AG04450 (cell line): ENCODE results near the gene OLFM4. TPM values are rescaled to one million over a fixed set of nuclear protein-coding genes. Genes with fewer than 3 reads are reported as not detected.

Source experiments
- CTCF ChIA-PET: fragments of 300-600, 350-600 bp; formaldehyde crosslinking; extraction: SDS; loops from one replicate; lab custom pipeline; 2022; ENCODE audit warnings: antibody characterized with exemption, inconsistent platforms; lab: Charles Lee
- POLR2A ChIA-PET: fragments of 350-600 bp; formaldehyde crosslinking; extraction: SDS; loops from one replicate; lab custom pipeline; 2021; ENCODE audit warnings: antibody characterized with exemption, inconsistent platforms; lab: Yijun Ruan, JAX
- DNase-seq: peaks from one replicate; pipeline ENCODE4 v3.0.0-alpha.2; 2011; ENCODE audit warnings: low read depth, low spot score
- H3K27ac ChIP-seq: one replicate; pipeline ENCODE4 v1.5.1; 2012; ENCODE audit warnings: low read depth, low read length, control low read depth
- H3K27me3 ChIP-seq: one replicate; pipeline ENCODE4 v1.6.0; 2012; ENCODE audit warnings: low read length; ENCODE audit not compliant: control insufficient read depth, insufficient read depth
- H3K4me3 ChIP-seq: 2 replicates; pipeline ENCODE4 v1.5.1; 2011; ENCODE audit warnings: mild to moderate bottlenecking, low read depth, low read length, control low read depth
- H3K9me3 ChIP-seq: 2 replicates; pipeline ENCODE4 v1.5.1; 2012; ENCODE audit warnings: low read length; ENCODE audit not compliant: control insufficient read depth, insufficient read depth
- CTCF ChIP-seq: IDR thresholded peaks from 2 replicates; pipeline ENCODE4 v1.5.1; 2011; ENCODE audit warnings: low read depth, low read length, control low read depth, inconsistent platforms
- polyA plus RNA-seq: library from polyadenylated mRNA; depleted of rRNA; stranded (reverse); fragments of >200 nt; gene quantifications from 2 replicates; pipeline ENCODE4 v1.2.3, GENCODE V29; 2011

The OLFM4 gene
- polyA plus RNA-seq, 1 experiment, result not detected

GRCh38 chr13:53073711-53074110, 45.1 kb downstream of the OLFM4 start:
- ChIA-PET POLR2A (no interaction called here), CTCF (no interaction called here)
- H3K27ac ChIP-seq, result no peak overlapping the region
- no peaks in the 10 kb centered on the region for H3K27me3 ChIP-seq
- TF ChIP-seq CTCF, result no peak
- DNase-seq, result no peak
- H3K9me3 ChIP-seq, result peaks cover 12% of the 10 kb centered on the region
- no peak overlapping the region for H3K4me3 ChIP-seq

GRCh38 chr13:53074114-53074513, 45.5 kb downstream of the OLFM4 start:
- TF ChIP-seq CTCF, result no peak
- H3K9me3 ChIP-seq, result peaks cover 12% of the 10 kb centered on the region
- no peak for DNase-seq
- no peak overlapping the region for H3K4me3 ChIP-seq
- H3K27me3 ChIP-seq, result no peaks in the 10 kb centered on the region
- H3K27ac ChIP-seq, result no peak overlapping the region
- POLR2A ChIA-PET, result no interaction called here
- CTCF ChIA-PET, result no interaction called here

GRCh38 chr13:53075356-53076041, 46.9 kb downstream of the OLFM4 start:
- CTCF ChIA-PET, result no interaction called here
- Histone ChIP-seq H3K9me3 (peaks cover 12% of the 10 kb centered on the region), H3K27ac (no peak overlapping the region), H3K4me3 (no peak overlapping the region), H3K27me3 (no peaks in the 10 kb centered on the region)
- POLR2A ChIA-PET, result no interaction called here
- no peak for DNase-seq
- TF ChIP-seq CTCF, result no peak

- ChIA-PET POLR2A (no interaction called here), CTCF (no interaction called here)
- Histone ChIP-seq H3K27me3 (no peaks in the 10 kb centered on the region), H3K27ac (no peak overlapping the region), H3K4me3 (no peak overlapping the region), H3K9me3 (peaks cover 10% of the 10 kb centered on the region)
- DNase-seq, result no peak
- TF ChIP-seq CTCF, result no peak
These were observed 51.1 kb downstream of the OLFM4 start for GRCh38 chr13:53079691-53080090.

- no peaks in the 10 kb centered on the region; the same call in 1 of the 2 replicates for H3K9me3 ChIP-seq
- no peak overlapping the region for H3K27ac ChIP-seq
- DNase-seq, result no peak
- POLR2A ChIA-PET, result no interaction called here
- CTCF ChIA-PET, result no interaction called here
- no peak for TF ChIP-seq CTCF
- no peak overlapping the region for H3K4me3 ChIP-seq
- H3K27me3 ChIP-seq, result no peaks in the 10 kb centered on the region
These were observed 60.3 kb downstream of the OLFM4 start for GRCh38 chr13:53088871-53089270.
